ENCODE results near the gene PACSIN1. TPM values are rescaled to one million over a fixed set of nuclear protein-coding genes. Genes with fewer than 3 reads are reported as not detected.

PACSIN1 gene
- total RNA-seq, 6 experiments from 2014 or later: 0.05 to 0.37 (median 0.22) TPM; not detected in 1

- no peak for TF ChIP-seq POLR2A (IDR thresholded peaks at IDR 0.05)
- TF ChIP-seq CTCF (IDR thresholded peaks at IDR 0.05): no peak
- ATAC-seq: no peak
- no peaks in the 10 kb centered on the region for H3K9me3 ChIP-seq
- intact Hi-C loops (cut with DNase I): no loop called here
- 71% methylated on average over 1 of the region's 5 CpGs for whole genome bisulfite sequencing (ENCODE audit: insufficient coverage, low coverage, low lambda C conversion rate, missing lambda C conversion rate)
- no peak for DNase-seq
- peaks cover 0 to 3% (median 0%) of the 10 kb centered on the region in 4 donors for H3K4me1 ChIP-seq
- H3K27ac ChIP-seq: no peak overlapping the region
- H3K4me3 ChIP-seq: no peak overlapping the region
- H3K36me3 ChIP-seq: no peaks in the 10 kb centered on the region
- H3K27me3 ChIP-seq: no peaks in the 10 kb centered on the region
These were observed 86.7 kb downstream of the PACSIN1 start for GRCh38 chr6:34552620-34553019.

- no peak overlapping the region for H3K4me3 ChIP-seq
- WGBS (ENCODE audit: insufficient coverage, low coverage, low lambda C conversion rate, missing lambda C conversion rate): 20% methylated on average over 1 of the region's 4 CpGs
- intact Hi-C loops (cut with DNase I): no loop called here
These were observed 87.3 kb downstream of the PACSIN1 start for GRCh38 chr6:34553146-34553545.

GRCh38 chr6:34553750-34554149, 87.9 kb downstream of the PACSIN1 start:
- H3K27ac ChIP-seq: no peak overlapping the region
- H3K27me3 ChIP-seq: no peaks in the 10 kb centered on the region
- WGBS (ENCODE audit: insufficient coverage, low coverage, low lambda C conversion rate, missing lambda C conversion rate): 56% methylated on average over 6 of the region's 10 CpGs
- ATAC-seq (no peak), DNase-seq (no peak)
- intact Hi-C loops (cut with DNase I): no loop called here
- H3K9me3 ChIP-seq: no peaks in the 10 kb centered on the region
- H3K36me3 ChIP-seq: no peaks in the 10 kb centered on the region
- TF ChIP-seq POLR2A (IDR thresholded peaks at IDR 0.05): no peak
- no peak for TF ChIP-seq CTCF (IDR thresholded peaks at IDR 0.05)
- no peaks in the 10 kb centered on the region for H3K4me1 ChIP-seq
- H3K4me3 ChIP-seq: no peak overlapping the region

More at GRCh38 chr6:34553146-34553545, 87.3 kb downstream of the PACSIN1 start:
- H3K9me3 ChIP-seq: no peaks in the 10 kb centered on the region
- no peaks in the 10 kb centered on the region for H3K27me3 ChIP-seq
- H3K36me3 ChIP-seq: no peaks in the 10 kb centered on the region
- DNase-seq (no peak), ATAC-seq (no peak)
- no peak overlapping the region for H3K27ac ChIP-seq
- TF ChIP-seq POLR2A (IDR thresholded peaks at IDR 0.05): no peak
- TF ChIP-seq CTCF (IDR thresholded peaks at IDR 0.05): no peak
- no peaks in the 10 kb centered on the region for H3K4me1 ChIP-seq

GRCh38 chr6:34554291-34555006, 88.6 kb downstream of the PACSIN1 start:
- TF ChIP-seq POLR2A (IDR thresholded peaks at IDR 0.05) (no peak), CTCF (IDR thresholded peaks at IDR 0.05) (no peak)
- Histone ChIP-seq H3K4me3 (no peak overlapping the region), H3K36me3 (no peaks in the 10 kb centered on the region), H3K27me3 (no peaks in the 10 kb centered on the region), H3K9me3 (no peaks in the 10 kb centered on the region), H3K4me1 (no peaks in the 10 kb centered on the region), H3K27ac (no peak overlapping the region)
- ATAC-seq (no peak), DNase-seq (no peak)
- intact Hi-C loops (cut with DNase I): no loop called here
- WGBS (ENCODE audit: insufficient coverage, low coverage, low lambda C conversion rate, missing lambda C conversion rate): 32% methylated on average over 6 of the region's 15 CpGs
